ENCODE measurements around the gene BRD1.

DNA sequence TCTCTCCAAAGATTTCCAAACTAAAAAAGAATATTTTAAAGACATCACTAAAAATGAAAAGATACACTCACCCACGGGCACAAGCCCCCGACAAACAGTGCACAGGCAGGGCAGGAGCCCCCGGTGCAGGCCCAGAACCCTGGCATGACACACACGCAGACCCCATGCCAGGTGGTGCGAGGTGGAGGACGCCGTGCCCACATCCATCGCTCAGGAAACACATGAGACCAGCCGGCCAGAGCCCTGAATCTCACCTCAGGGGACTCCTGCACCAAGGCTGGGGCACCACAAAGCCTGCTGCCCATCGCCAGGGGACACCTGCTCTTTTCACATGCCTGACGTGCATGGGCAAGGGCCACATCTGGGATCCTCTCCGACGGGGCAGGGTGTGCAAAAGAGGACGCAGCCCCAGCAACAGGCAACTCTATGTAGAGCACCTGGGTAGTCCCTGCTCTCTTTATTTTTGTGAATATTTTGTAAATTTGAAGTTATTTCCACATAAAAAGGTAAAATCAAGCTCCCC, 13.4 kb downstream of the BRD1 start:
- TF ChIP-seq, protein P1, sequence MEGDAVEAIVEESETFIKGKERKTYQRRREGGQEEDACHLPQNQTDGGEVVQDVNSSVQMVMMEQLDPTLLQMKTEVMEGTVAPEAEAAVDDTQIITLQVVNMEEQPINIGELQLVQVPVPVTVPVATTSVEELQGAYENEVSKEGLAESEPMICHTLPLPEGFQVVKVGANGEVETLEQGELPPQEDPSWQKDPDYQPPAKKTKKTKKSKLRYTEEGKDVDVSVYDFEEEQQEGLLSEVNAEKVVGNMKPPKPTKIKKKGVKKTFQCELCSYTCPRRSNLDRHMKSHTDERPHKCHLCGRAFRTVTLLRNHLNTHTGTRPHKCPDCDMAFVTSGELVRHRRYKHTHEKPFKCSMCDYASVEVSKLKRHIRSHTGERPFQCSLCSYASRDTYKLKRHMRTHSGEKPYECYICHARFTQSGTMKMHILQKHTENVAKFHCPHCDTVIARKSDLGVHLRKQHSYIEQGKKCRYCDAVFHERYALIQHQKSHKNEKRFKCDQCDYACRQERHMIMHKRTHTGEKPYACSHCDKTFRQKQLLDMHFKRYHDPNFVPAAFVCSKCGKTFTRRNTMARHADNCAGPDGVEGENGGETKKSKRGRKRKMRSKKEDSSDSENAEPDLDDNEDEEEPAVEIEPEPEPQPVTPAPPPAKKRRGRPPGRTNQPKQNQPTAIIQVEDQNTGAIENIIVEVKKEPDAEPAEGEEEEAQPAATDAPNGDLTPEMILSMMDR (IDR thresholded peaks at IDR 0.05), result no peak
- no peak for TF ChIP-seq POLR2A (IDR thresholded peaks at IDR 0.05)
